Mammary epithelial cell (primary cell): ENCODE measurements around the gene BBS9.

Experiments
- EZH2 ChIP-seq: IDR thresholded peaks from 2 replicates; pipeline ENCODE4 v1.6.1; 2012; ENCODE audit warnings: low read length, inconsistent platforms, borderline replicate concordance
- TF ChIP-seq, protein P1 (sequence below), 2 donors: IDR thresholded peaks in 1 of 2; conservative IDR thresholded peaks in 1 of 2; 2 replicates each; pipeline ENCODE4 v1.5.1; 2011 to 2012; ENCODE audit warnings: inconsistent platforms in 2 of 2, low read length in 2 of 2, mild to moderate bottlenecking in 2 of 2, control low read depth in 1 of 2, low read depth in 1 of 2; ENCODE audit not compliant: insufficient read depth in 1 of 2; ENCODE audit errors: extremely low read depth in 1 of 2

DNA sequence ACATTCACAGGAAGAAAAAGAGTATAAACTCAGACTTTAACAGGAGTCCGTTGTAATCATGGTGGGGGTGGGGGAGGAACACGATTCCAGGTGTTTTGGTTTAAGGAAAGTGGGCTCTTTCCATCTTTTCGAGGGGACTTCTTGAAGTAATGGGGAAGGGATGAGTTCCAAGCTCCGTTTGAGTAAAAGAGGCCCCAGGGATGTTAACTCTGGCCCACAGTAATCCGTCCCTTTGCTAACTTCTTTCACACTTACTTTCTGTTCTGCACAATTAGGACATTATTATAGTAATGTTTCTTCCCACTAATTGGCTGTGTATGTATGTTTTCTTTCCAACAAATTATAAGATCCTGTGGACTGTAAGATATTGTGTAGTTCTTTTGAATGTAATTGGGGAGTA lies 374.4 kb downstream of the BBS9 start:
- TF ChIP-seq, protein P1, sequence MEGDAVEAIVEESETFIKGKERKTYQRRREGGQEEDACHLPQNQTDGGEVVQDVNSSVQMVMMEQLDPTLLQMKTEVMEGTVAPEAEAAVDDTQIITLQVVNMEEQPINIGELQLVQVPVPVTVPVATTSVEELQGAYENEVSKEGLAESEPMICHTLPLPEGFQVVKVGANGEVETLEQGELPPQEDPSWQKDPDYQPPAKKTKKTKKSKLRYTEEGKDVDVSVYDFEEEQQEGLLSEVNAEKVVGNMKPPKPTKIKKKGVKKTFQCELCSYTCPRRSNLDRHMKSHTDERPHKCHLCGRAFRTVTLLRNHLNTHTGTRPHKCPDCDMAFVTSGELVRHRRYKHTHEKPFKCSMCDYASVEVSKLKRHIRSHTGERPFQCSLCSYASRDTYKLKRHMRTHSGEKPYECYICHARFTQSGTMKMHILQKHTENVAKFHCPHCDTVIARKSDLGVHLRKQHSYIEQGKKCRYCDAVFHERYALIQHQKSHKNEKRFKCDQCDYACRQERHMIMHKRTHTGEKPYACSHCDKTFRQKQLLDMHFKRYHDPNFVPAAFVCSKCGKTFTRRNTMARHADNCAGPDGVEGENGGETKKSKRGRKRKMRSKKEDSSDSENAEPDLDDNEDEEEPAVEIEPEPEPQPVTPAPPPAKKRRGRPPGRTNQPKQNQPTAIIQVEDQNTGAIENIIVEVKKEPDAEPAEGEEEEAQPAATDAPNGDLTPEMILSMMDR (conservative IDR thresholded peaks at IDR 0.05 in 1 of 2, IDR thresholded peaks at IDR 0.05 in 1 of 2; ENCODE audit: extremely low read depth in 1 of 2, insufficient read depth in 1 of 2, low read depth in 1 of 2, low read length in 2 of 2): no peak
- no peak for TF ChIP-seq EZH2
